GM18505 (cell line): ENCODE data around the gene KHSRP.
A peak's percentile ranks its signal among the peaks of the same experiment; 100 is the strongest.

Experiments used
- ATAC-seq: cut with Tn5 transposase; IDR thresholded peaks from one replicate; pipeline ENCODE4 v1.9.1; 2021; ENCODE audit not compliant: unreplicated experiment
- POLR2A ChIP-seq: IDR thresholded peaks from 4 replicates; pipeline ENCODE4 v1.6.1; 2011; ENCODE audit warnings: borderline replicate concordance; ENCODE audit not compliant: insufficient read depth, insufficient read length; ENCODE audit errors: extremely low read depth

Gene KHSRP

DNA sequence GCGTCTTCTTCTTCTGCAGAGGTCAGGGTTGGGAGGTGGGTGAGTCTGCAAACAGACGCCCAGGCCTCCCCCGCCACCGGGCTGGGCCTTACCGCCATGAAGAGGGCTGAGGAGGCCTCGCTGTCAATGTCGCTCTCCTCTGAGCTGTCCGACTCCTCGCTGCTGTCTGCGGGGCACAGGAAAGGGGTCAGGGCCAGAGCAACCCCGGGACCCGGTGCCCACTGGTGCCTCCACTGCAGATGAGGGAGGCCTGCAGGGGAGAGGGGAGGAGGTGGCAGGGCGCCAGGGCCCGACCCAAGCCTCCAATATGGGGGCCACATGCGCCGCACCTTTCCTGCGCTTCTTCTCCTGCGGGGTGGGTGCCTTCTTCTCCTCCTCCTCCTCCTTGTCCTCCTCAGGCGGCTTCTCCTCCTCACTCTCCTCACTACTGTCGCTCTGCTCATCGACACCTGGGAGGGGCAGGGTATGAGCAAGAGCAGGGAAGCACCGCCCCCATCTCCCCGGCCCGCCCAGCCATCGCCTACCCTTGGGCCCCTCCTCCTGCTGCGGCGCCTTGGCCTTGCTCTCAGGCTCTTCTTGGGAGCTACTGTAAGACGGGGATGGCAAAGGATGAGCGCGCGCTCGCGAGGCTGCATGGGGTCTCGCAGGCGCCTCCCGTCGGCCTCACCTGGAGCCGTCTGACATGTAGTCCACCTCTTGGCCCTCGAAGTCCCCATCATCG is 43.4 kb downstream of the KHSRP start:
- ATAC-seq: no peak
- no peak for TF ChIP-seq POLR2A

DNA sequence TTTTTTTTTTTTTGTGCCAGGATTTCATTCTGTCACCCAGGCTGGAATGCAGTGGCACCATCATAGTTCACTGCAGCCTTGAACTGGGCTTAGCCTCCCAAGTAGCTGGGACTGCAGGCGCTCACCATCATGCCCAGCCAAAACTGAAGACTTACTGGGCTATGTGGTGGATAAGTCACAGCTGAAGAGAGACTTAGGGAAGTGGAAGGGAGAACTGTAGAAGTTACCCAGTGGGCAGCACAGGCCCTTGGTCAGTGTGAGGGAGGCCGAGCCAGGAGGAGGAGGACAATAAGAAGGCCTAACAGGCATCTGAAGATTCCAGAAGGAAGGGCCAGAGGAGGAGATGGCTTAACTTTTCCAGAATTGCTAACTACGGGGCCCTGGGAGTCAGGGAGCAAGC is 44.9 kb downstream of the KHSRP start:
- ATAC-seq: no peak
- no peak for TF ChIP-seq POLR2A

DNA sequence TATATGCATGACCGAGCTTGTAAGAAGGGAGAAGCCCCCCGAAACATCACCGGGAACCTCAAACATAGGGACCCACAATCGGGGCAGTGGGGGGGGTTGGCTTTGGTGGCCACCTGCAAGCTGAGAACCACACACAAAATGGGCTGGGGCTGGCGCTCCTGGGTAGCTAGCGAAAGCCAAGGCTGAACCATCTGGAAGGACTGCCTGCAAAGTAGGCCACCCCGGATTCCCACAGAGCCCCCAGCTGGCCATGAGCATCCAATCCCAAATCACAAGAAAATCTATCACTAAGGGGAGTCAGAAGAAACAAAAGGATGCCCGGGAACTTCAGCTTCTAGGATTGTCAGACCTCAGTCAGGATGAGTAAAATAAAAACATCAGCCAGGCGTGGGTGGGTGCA is 46.1 kb downstream of the KHSRP start:
- no peak for ATAC-seq
- no peak for TF ChIP-seq POLR2A

DNA sequence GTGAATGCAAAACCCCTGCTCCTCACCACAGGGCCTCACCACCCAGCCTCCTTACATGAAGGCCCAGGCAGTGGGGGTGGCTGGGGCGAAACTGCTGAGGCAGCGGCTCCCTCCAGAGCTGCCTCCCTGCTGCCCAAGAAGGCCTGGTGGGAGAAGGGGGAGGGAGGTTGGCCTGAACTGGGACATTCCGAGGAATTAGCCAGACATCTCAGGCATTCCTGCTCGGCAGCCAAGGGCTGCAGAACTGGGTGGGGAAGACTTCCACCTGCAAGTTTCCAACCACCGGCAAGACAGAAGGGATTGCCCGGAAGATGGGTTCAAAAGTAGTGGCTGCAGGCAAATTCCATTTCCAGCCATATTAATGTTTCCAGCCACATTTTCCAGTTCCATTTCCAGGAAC is 46.6 kb downstream of the KHSRP start:
- TF ChIP-seq POLR2A: no peak

DNA sequence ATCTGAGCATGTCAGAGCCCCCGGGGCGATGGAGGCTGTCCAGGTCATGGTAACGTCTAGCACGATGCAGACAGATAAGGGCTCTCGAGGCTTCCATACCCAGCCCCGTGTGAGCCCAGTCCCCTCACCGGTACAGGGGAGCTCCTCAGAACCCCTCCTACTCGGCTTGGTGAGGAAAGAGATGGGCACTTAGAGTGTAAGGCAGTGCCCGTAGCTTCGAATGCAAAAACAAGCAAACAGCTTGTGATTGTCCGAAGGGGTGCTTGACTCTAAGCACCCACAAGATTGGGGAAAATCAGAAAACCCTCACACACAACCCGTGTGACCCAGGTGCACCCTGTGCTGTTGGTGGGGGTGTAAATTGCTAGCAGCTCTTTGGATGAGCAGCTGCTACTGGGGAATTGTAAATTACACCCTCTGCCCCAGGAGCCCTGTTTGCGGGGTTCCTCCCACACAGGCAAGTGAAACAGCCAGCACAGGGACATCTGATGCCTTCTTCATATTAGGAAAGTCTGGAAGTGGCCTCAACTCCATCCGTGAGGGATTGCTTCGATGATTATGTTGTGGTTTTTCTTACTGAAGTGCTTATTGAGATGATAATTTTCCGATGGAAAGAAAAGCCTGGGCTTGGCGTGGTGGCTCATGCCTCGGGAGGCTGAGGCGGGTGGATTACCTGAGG is 48.0 kb downstream of the KHSRP start:
- no peak for ATAC-seq
- TF ChIP-seq POLR2A: no peak

More for the DNA sequence above, 46.6 kb downstream of the KHSRP start:
- no peak for ATAC-seq

DNA sequence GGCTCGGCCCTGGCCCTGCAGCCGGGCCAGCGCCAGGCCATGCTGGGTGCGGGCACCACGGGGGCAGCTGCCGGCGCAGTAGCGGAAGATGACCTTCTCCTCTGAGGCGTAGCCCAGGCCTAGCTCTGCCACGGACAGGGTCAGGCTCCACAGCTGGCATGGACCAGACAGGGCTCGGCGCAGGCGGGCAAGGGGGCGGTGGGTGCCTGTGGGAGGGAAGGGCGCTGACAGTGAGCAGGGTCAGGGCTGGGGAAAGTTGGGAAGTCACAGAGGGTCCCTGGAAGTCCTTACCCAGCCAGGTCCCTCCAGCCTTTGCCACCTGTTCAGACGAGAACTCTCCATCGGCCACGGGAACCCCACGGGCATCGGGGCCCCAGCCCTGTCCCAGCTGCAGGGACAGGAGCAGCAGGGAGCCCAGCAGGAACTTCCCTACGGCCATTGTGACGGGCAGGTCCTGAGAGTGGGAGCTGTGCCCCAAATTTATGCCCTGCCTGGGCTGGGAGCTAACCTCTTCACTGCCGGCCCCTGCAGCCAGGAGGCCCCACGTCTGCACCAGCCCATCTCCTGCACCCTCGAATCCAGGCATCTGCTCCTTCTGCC is 49.1 kb downstream of the KHSRP start, which contains the start of gene PSPN:
TSS of gene PSPN (minus strand) at position 523 of the 600 bp plus-strand sequence. CDS start at position 439, 84 bp downstream.
- no peak for ATAC-seq
- no peak for TF ChIP-seq POLR2A

DNA sequence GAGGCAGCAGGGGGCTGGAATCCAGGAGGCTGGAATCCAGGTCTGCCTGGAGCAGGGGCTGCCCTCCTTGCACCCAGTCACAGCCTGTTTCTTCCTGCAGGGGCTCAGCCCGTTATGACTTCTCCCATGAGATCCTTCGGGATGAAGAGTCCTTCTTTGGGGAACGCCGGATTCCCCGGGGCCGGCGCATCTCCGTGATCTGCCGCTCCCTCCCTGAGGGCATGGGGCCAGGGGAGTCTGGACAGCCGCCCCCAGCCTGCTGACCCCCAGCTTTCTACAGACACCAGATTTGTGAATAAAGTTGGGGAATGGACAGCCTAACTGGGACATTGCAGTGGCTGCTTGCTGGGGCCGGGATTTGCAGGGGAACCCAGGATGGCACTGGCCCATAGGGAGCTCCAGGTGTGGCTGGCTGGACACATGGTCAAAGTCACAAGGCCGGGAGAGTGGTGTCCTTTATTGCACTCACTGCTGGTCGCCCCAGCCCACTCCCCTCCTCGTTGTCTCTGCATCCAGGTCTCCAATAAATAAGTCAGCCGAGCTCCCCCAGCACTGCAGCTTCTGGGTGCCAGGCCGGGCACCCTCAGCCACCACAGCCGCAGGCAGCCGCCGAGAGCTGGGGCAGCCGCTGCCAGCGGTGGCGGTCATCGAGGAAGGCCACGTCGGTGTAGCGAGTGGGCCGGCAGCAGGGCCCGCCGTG is 49.8 kb downstream of the KHSRP start:
- TF ChIP-seq POLR2A: no peak
- ATAC-seq: no peak

DNA sequence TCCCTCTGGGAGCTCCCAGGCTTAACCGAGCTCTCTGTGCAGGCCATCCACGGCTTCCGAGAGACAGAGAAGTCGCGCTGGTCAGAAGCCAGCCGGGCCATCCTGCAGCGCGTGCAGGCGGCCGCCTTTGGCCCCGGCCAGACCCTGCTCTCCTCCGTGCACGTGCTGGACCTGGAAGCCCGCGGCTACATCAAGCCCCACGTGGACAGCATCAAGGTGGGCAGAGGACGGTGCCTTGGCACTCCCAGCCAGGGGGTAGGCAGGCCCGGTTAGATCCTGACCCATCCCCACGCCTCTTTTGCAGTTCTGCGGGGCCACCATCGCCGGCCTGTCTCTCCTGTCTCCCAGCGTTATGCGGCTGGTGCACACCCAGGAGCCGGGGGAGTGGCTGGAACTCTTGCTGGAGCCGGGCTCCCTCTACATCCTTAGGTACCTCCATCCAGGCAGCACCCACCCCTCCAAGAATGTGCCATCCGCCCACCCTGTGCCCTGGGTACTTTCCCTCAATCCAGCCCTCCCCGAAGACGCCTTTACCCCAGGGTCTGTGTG is 50.4 kb downstream of the KHSRP start:
- no peak for ATAC-seq
- TF ChIP-seq POLR2A: no peak

DNA sequence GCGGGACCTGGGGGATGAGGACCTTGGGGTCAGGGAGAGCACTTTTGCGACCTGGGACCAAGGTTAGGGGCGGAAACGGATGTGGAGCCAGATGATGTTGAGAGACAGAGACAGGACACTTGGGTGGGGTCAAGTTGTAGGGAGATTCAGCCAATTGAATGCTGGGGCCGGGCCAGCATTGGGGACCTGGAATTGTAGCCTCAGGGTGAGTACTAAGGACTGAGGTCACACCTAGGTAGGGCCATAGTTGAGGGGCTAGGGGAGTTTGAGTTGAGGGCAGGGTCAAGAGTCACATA is 50.9 kb downstream of the KHSRP start:
- no peak for TF ChIP-seq POLR2A
- ATAC-seq: no peak

DNA sequence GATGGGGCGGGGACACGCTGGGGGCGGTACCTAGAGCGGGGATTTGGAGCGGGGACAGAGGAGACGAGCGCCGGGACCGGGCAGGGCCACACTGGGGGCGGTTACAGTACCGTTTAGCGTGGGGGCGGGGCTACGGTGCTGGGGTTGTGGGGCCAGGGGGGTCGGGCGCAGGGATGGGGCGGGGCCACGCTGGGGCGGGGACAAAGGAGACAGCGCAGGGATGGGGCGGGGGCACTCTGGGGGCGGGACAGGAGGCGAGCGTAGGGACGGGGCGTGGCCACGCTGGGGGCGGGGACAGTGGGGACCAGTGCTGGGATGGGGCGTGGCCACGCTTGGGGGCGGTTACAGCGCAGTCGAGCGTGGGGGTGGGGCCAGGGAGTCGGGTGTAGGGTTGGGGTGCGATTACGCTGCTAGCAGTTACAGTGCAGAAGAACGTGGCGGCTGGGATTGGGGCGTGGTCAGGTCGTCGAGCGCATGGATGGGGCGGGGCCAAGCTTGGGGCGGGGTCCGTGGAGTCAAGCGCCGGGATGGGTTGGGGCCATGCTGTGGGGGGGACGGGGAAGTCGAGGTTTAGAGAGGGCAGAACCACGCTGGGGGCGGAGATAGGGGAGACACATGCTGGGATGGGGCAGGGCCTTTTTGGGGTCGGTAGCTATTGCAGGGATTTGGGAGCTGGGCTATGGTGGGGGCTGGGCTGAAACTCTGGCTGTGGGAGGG is 51.4 kb downstream of the KHSRP start:
- peak; percentile 65 for ATAC-seq
- TF ChIP-seq POLR2A: no peak

DNA sequence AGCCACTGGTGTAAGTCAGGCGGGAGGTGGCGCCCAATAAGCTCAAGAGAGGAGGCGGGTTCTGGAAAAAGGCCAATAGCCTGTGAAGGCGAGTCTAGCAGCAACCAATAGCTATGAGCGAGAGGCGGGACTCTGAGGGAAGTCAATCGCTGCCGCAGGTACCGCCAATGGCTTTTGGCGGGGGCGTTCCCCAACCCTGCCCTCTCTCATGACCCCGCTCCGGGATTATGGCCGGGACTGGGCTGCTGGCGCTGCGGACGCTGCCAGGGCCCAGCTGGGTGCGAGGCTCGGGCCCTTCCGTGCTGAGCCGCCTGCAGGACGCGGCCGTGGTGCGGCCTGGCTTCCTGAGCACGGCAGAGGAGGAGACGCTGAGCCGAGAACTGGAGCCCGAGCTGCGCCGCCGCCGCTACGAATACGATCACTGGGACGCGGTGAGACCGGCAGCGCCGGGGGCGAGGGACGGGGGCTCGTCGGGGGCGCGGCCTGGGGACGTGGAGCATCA is 52.0 kb downstream of the KHSRP start, which contains the start of gene ALKBH7:
TSS of gene ALKBH7 (plus strand) at position 201 of the 502 bp plus-strand sequence. CDS start at position 228, 27 bp downstream.
- peak; percentile 54 for TF ChIP-seq POLR2A
- ATAC-seq: peak; percentile 58

DNA sequence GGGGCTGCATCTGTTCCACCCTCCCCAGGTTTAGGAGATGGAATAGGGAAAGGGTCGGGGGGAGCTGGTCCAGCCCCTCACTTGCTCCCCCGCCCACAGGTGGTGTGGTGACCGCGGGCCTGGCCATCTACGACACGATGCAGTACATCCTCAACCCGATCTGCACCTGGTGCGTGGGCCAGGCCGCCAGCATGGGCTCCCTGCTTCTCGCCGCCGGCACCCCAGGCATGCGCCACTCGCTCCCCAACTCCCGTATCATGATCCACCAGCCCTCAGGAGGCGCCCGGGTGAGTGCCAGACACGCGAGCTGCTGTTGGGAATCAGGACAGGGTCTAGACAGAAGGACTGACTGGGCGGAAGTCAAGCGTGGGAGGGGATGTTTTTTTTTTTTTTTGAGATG is 60.3 kb downstream of the KHSRP start:
- no peak for ATAC-seq
- no peak for TF ChIP-seq POLR2A
